BJ (cell line): ENCODE measurements around the gene SNX1. TPM values are rescaled to one million over a fixed set of nuclear protein-coding genes. Genes with fewer than 3 reads are reported as not detected.

Experiments
- CTCF ChIA-PET: fragments of 350-600 bp; formaldehyde crosslinking; extraction: SDS; loops from one replicate; lab custom pipeline; 2021; ENCODE audit warnings: antibody characterized with exemption, inconsistent platforms; lab: Yijun Ruan, JAX
- POLR2A ChIA-PET: fragments of 300-600 bp; sonication (Branson Sonifier 250); formaldehyde crosslinking; extraction: SDS; loops from one replicate; lab custom pipeline; 2021; ENCODE audit warnings: antibody characterized with exemption; lab: Charles Lee
- DNase-seq: peaks from one replicate; pipeline ENCODE4 v3.0.0-alpha.2; 2011; ENCODE audit warnings: low read depth
- H3K27me3 ChIP-seq: 2 replicates; pipeline ENCODE4 v1.6.0; 2011; ENCODE audit warnings: low read length; ENCODE audit not compliant: control insufficient read depth, insufficient read depth
- H3K36me3 ChIP-seq: 2 replicates; pipeline ENCODE4 v1.5.1; 2011; ENCODE audit warnings: low read length; ENCODE audit not compliant: control insufficient read depth, insufficient read depth
- H3K4me3 ChIP-seq: 2 replicates; pipeline ENCODE4 v1.5.1; 2011; ENCODE audit warnings: low read depth, mild to moderate bottlenecking, control low read depth, low read length
- polyA plus RNA-seq: library from polyadenylated mRNA; depleted of rRNA; stranded (reverse); fragments of >200 nt; gene quantifications from 2 replicates; pipeline ENCODE4 v1.2.3, GENCODE V29; 2011
- TF ChIP-seq, protein P1 (sequence below): IDR thresholded peaks from 2 replicates; pipeline ENCODE4 v1.5.1; 2011; ENCODE audit warnings: low read depth, mild to moderate bottlenecking, control low read depth, inconsistent platforms, low read length, moderate library complexity; ENCODE audit not compliant: insufficient read depth

SNX1 gene
- polyA plus RNA-seq, 1 experiment = 57.5 TPM

DNA sequence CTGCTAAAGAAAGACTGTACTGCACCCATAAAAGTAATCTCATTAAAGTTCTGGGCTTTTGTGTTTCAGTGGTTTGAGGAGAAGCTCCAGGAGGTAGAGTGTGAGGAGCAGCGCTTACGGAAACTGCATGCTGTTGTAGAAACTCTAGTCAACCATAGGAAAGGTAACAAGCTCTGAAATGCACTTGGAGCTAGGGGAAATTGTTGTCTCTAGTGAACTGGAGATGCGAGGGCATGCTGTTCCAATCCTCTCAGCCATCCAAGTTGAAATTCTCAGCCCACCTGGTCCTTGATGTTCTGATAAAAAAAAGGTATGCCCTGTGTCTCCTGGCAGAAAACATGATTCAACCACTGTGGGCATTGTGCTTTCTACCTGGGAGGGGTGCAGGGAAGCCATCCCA is 34.4 kb downstream of the SNX1 start:
- peaks cover 28% of the 10 kb centered on the region for H3K36me3 ChIP-seq
- no peaks in the 10 kb centered on the region for H3K27me3 ChIP-seq
- ChIA-PET POLR2A (no interaction called here), CTCF (interaction anchor here (1.0 to 2.4 kb wide), 2 partner anchors 15 to 23 kb away, joined by 4 to 11 read pairs; no protein-coding TSS in a partner anchor)
- TF ChIP-seq, protein P1, sequence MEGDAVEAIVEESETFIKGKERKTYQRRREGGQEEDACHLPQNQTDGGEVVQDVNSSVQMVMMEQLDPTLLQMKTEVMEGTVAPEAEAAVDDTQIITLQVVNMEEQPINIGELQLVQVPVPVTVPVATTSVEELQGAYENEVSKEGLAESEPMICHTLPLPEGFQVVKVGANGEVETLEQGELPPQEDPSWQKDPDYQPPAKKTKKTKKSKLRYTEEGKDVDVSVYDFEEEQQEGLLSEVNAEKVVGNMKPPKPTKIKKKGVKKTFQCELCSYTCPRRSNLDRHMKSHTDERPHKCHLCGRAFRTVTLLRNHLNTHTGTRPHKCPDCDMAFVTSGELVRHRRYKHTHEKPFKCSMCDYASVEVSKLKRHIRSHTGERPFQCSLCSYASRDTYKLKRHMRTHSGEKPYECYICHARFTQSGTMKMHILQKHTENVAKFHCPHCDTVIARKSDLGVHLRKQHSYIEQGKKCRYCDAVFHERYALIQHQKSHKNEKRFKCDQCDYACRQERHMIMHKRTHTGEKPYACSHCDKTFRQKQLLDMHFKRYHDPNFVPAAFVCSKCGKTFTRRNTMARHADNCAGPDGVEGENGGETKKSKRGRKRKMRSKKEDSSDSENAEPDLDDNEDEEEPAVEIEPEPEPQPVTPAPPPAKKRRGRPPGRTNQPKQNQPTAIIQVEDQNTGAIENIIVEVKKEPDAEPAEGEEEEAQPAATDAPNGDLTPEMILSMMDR = no peak
- DNase-seq = no peak
- no peak overlapping the region for H3K4me3 ChIP-seq

DNA sequence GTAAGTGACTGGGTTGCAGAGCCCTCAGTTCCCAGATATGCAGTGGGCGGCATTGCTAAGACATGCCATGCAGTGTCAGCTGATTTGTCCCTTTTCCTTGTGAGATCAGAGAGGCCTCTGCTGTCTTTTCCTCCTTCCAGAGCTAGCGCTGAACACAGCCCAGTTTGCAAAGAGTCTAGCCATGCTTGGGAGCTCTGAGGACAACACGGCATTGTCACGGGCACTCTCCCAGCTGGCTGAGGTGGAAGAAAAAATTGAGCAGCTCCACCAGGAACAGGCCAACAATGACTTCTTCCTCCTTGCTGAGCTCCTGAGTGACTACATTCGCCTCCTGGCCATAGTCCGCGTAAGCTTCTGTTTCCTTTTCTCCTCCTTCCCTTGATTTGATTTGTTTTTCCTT is 35.8 kb downstream of the SNX1 start:
- CTCF ChIA-PET = interaction anchor here (1.1 to 2.4 kb wide), 3 partner anchors 13 to 22 kb away, joined by 3 to 11 read pairs (median 6); no protein-coding TSS in a partner anchor
- H3K4me3 ChIP-seq = no peak overlapping the region
- no peaks in the 10 kb centered on the region for H3K27me3 ChIP-seq
- POLR2A ChIA-PET = no interaction called here
- TF ChIP-seq, protein P1 = no peak
- no peak for DNase-seq
- H3K36me3 ChIP-seq = peaks cover 29% of the 10 kb centered on the region

DNA sequence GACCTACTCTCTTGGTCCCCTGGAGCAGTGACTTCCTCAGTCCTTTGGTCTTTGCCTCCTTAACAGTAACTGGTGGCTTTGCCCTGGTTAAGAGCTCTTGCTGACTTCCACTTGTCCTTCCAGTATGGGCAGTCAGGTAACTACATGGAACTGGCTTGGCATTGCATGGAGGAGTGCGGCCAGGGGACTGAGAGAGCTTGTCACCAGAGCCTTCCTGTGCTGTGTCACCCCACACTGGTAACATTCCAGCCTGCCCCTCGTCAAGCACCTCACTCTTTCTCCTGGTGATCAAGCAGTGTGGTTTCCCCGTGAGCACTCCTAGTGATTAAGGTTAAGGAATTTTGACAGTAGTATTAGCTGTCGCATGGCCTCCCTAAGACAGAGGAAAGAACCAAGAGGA is 36.4 kb downstream of the SNX1 start:
- ChIA-PET POLR2A (no interaction called here), CTCF (interaction anchor here (1.1 to 2.4 kb wide), 4 partner anchors 13 to 21 kb away, joined by 3 to 11 read pairs (median 8); no protein-coding TSS in a partner anchor)
- no peak for DNase-seq
- H3K36me3 ChIP-seq = peaks cover 32% of the 10 kb centered on the region
- no peak overlapping the region for H3K4me3 ChIP-seq
- no peaks in the 10 kb centered on the region for H3K27me3 ChIP-seq
- TF ChIP-seq, protein P1 = no peak

DNA sequence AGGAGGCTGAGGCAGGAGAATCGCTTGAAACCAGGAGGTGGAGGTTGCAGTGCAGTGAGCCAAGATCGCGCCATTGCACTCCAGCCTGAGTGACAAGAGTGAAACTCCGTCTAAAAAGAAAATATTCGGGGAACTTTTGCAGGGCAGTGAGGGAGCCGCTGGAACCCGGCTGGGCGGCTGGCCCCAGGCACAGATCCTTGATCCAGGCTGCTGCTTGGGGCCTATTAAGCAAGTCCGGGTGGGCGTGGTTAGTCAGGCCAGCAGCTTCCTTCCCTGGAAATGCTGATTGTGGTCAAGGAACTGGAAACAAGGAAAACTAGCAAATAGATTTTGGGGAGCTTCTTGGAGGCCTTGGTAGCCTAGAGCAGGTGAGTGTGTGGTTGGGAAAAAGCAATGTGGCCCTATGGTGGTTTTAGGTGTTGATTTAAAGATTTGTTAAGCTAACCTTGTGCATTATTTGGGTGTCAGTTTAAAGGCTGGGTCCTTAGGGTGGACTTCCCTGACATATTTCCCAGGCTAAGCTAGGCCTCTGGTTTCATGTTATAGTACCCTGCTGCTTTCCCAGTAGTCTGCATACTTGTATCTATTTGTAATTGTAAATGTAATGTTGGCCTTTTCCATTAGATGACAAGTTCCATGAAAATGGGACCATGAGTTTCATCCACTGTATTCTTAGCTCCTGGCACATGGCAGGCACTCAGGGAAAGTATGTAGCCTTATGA is 38.0 kb downstream of the SNX1 start:
- H3K4me3 ChIP-seq = no peak overlapping the region
- no peak for DNase-seq
- no peaks in the 10 kb centered on the region for H3K27me3 ChIP-seq
- H3K36me3 ChIP-seq = peaks cover 41% of the 10 kb centered on the region
- ChIA-PET CTCF (interaction anchor here (1.4 to 1.9 kb wide), 2 partner anchors 8 to 20 kb away, joined by 4 to 9 read pairs; no protein-coding TSS in a partner anchor), POLR2A (no interaction called here)
- TF ChIP-seq, protein P1 = no peak

DNA sequence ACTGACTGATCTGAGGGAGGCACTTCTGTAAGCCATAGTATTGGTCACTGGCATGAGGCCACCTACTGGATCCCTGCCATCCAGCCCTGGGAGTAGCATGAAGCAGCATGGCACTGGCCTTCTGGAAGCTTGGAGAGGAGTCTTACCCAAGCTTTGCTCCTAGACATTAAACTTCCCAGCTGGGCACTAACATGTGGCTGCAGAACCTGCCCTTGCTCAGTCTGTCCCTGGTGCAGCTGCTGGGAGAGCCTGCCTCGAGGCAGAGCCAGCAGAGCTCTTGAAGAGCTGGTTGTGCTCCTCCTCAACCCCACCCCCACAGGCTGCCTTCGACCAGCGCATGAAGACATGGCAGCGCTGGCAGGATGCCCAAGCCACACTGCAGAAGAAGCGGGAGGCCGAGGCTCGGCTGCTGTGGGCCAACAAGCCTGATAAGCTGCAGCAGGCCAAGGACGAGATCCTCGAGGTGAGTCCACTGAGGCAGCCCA is 38.6 kb downstream of the SNX1 start:
- no peak overlapping the region for H3K4me3 ChIP-seq
- POLR2A ChIA-PET = no interaction called here
- CTCF ChIA-PET = interaction anchor here (1.4 kb wide), 1 partner anchor 9 kb away, joined by 4 read pairs; no protein-coding TSS in a partner anchor
- TF ChIP-seq, protein P1 = no peak
- no peaks in the 10 kb centered on the region for H3K27me3 ChIP-seq
- peaks cover 41% of the 10 kb centered on the region for H3K36me3 ChIP-seq
- no peak for DNase-seq
